GM21367 (cell line): ENCODE results near the gene WNT3A.

Source experiments
- ATAC-seq: cut with Tn5 transposase; IDR thresholded peaks from one replicate; pipeline ENCODE4 v1.9.1; 2021; ENCODE audit not compliant: unreplicated experiment

The WNT3A gene

GRCh38 chr1:228081578-228082213 is 74.9 kb downstream of the WNT3A start:
- ATAC-seq = peak; percentile 15

GRCh38 chr1:228082214-228082917 is 75.6 kb downstream of the WNT3A start, which contains the start of gene ARF1:
Gene ARF1, plus strand, starts transcription at chr1:228082708. Its CDS starts 14,407 bp downstream, at chr1:228097115.
- ATAC-seq = peak; percentile 70

GRCh38 chr1:228082918-228083870 is 76.4 kb downstream of the WNT3A start:
- ATAC-seq = peak; percentile 8

- ATAC-seq = no peak
Observed at GRCh38 chr1:228083871-228084278, 77.1 kb downstream of the WNT3A start.

GRCh38 chr1:228084325-228084724 is 77.5 kb downstream of the WNT3A start:
- ATAC-seq = no peak

GRCh38 chr1:228084797-228085196 is 78.0 kb downstream of the WNT3A start:
- ATAC-seq = no peak

GRCh38 chr1:228085287-228085951 is 78.6 kb downstream of the WNT3A start:
- no peak for ATAC-seq

- ATAC-seq = no peak
Observed at GRCh38 chr1:228087771-228088251, 81.0 kb downstream of the WNT3A start.

- ATAC-seq = no peak
Observed at GRCh38 chr1:228088586-228089498, 82.0 kb downstream of the WNT3A start.

- no peak for ATAC-seq
Observed at GRCh38 chr1:228089519-228090380, 83.0 kb downstream of the WNT3A start.

- no peak for ATAC-seq
Observed at GRCh38 chr1:228090613-228091081, 83.8 kb downstream of the WNT3A start.

- ATAC-seq = no peak
Observed at GRCh38 chr1:228091084-228091483, 84.3 kb downstream of the WNT3A start.

GRCh38 chr1:228092342-228093049 is 85.7 kb downstream of the WNT3A start:
- ATAC-seq = no peak

GRCh38 chr1:228093050-228093906 is 86.5 kb downstream of the WNT3A start:
- no peak for ATAC-seq

- ATAC-seq = no peak
Observed at GRCh38 chr1:228094432-228095016, 87.7 kb downstream of the WNT3A start.

GRCh38 chr1:228095161-228095560 is 88.4 kb downstream of the WNT3A start:
- ATAC-seq = no peak

- ATAC-seq = no peak
Observed at GRCh38 chr1:228095938-228096337, 89.1 kb downstream of the WNT3A start.
